GM21360 (cell line): Measurements from ENCODE around the gene TRIM49.
"Not testable (repeated sequence)": the region's sequence is repeated elsewhere in the genome, so short reads cannot be mapped to it uniquely, and the experiment has no call there.

Source experiments
- ATAC-seq: cut with Tn5 transposase; IDR thresholded peaks from one replicate; pipeline ENCODE4 v1.9.1; 2021; ENCODE audit warnings: mild to moderate bottlenecking, moderate library complexity; ENCODE audit not compliant: unreplicated experiment

The TRIM49 gene

GRCh38 chr11:89808475-89808874 lies at the start of gene TRIM49:
Gene TRIM49 (minus strand): TSS chr11:89808575. CDS start chr11:89804469, 4,106 bp downstream.
- ATAC-seq: not testable (repeated sequence)

GRCh38 chr11:89826694-89827093 lies 18.3 kb upstream of the TRIM49 start:
- not testable (repeated sequence) for ATAC-seq

GRCh38 chr11:89820008-89820407 lies 11.6 kb upstream of the TRIM49 start:
- not testable (repeated sequence) for ATAC-seq

- not testable (repeated sequence) for ATAC-seq
Measured at GRCh38 chr11:89813535-89813934, 5.2 kb upstream of the TRIM49 start.

GRCh38 chr11:89787506-89788063 lies 20.8 kb downstream of the TRIM49 start:
- ATAC-seq: not testable (repeated sequence)

GRCh38 chr11:89785726-89786125 lies 22.6 kb downstream of the TRIM49 start:
- ATAC-seq: not testable (repeated sequence)

- not testable (repeated sequence) for ATAC-seq
Measured at GRCh38 chr11:89750822-89751221, 57.6 kb downstream of the TRIM49 start.
